Measurements from ENCODE around the gene SMARCA2.

The SMARCA2 gene

DNA sequence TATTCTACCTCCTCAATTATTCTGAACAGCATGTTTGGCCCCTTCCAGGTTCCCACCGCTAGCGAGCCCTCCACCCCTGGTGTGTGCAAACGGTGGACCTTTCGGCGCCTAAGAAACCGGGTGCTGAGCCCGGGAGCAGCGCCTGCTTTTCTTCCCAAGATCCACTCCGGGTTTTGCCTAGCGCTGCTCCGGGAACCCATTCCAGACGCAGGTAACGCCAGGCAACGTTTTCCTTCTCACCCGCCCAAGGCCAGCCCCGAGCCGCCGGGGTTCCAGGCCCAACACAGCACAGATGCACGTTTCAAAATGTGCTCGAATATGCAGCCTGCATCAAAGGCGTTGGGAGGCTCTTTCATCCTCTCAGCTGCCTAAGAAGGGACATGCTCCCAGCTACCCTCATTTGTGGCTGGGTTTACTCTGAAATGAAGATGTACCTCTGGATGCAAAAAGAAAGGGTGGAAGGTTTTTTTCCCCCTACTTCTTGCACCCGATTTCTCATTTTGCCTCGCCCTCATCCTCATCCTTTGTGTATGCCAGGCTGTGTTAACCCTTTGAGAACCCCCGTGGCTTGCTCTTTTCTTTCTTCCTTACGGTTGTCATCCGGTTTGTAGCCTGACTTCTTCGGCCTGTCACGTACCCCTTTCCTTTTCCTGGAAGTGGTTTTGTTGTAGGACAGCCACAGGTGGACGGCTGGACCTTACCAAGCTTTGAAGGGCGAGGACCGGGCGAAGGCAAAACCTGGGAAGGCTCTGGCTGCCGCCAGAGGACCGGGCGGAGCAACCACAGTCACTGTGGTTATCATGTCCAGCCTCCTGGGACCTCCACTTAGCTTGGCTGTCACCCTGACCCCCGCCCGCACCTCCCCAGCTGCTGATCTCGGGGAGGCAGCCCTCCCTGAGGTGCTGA lies 226.9 kb downstream of the SMARCA2 start:
- H3K9me3 ChIP-seq (ENCODE audit: control insufficient read depth, low read length) = no peaks in the 10 kb centered on the region
- H3K4me3 ChIP-seq (ENCODE audit: low read length) = peak overlapping the region; percentile 39
- H3K27me3 ChIP-seq (ENCODE audit: control insufficient read depth, insufficient read depth, low read length) = no peaks in the 10 kb centered on the region
- H3K36me3 ChIP-seq (ENCODE audit: control insufficient read depth, insufficient read depth, low read length) = no peaks in the 10 kb centered on the region
- H3K4me1 ChIP-seq (ENCODE audit: control insufficient read depth, insufficient read depth, low read length) = peaks cover 12% of the 10 kb centered on the region
- H3K9ac ChIP-seq (ENCODE audit: low read length) = peak overlapping the region; percentile 69

GRCh38 chr9:2242831-2243330 lies 227.7 kb downstream of the SMARCA2 start:
- H3K36me3 ChIP-seq (ENCODE audit: control insufficient read depth, insufficient read depth, low read length) = no peaks in the 10 kb centered on the region
- H3K4me3 ChIP-seq (ENCODE audit: low read length) = peak overlapping the region; percentile 39
- peak overlapping the region; percentile 69 for H3K9ac ChIP-seq (ENCODE audit: low read length)
- H3K9me3 ChIP-seq (ENCODE audit: control insufficient read depth, low read length) = no peaks in the 10 kb centered on the region
- peaks cover 17% of the 10 kb centered on the region for H3K4me1 ChIP-seq (ENCODE audit: control insufficient read depth, insufficient read depth, low read length)
- H3K27me3 ChIP-seq (ENCODE audit: control insufficient read depth, insufficient read depth, low read length) = no peaks in the 10 kb centered on the region

All from mucosa of stomach (tissue), 1 donor.